ENCODE data around the gene MBTPS1.

Gene MBTPS1

GRCh38 chr16:84027625-84028024, 89.1 kb downstream of the MBTPS1 start:
- Histone ChIP-seq H3K27me3 (ENCODE audit: low read length) (no peaks in the 10 kb centered on the region), H2AFZ (ENCODE audit: low read depth, low read length, severe bottlenecking) (no peak overlapping the region)

GRCh38 chr16:84026606-84027005, 90.1 kb downstream of the MBTPS1 start:
- H3K79me2 ChIP-seq (ENCODE audit: insufficient read depth, low read length), result no peaks in the 10 kb centered on the region
- H3K9me2 ChIP-seq (replicated peaks; ENCODE audit: insufficient read depth, low read length), result no peaks in the 10 kb centered on the region
- H3F3A ChIP-seq (ENCODE audit: insufficient read depth), result no peaks in the 10 kb centered on the region
- H3K36me3 ChIP-seq (ENCODE audit: low read length), result no peaks in the 10 kb centered on the region
- H4K20me1 ChIP-seq (ENCODE audit: low read depth, low read length), result no peaks in the 10 kb centered on the region
- no peak overlapping the region for H3K27ac ChIP-seq (ENCODE audit: low read depth, low read length)
- H3K9me3 ChIP-seq (ENCODE audit: insufficient read depth, low read length), result no peaks in the 10 kb centered on the region
- no peaks in the 10 kb centered on the region for H3K27me3 ChIP-seq (ENCODE audit: low read length)
- no peak overlapping the region for H3K9ac ChIP-seq (ENCODE audit: low read length)
- H3K4me3 ChIP-seq (ENCODE audit: insufficient read depth, low read length, poor library complexity, severe bottlenecking), result no peak overlapping the region
- H3K4me2 ChIP-seq (ENCODE audit: low read depth, low read length, poor library complexity, severe bottlenecking), result no peak overlapping the region
- H2AFZ ChIP-seq (ENCODE audit: low read depth, low read length, severe bottlenecking), result no peak overlapping the region
- TF ChIP-seq EZH2phosphoT487 (conservative IDR thresholded peaks at IDR 0.05; ENCODE audit: low read length) (no peak), CTCF (IDR thresholded peaks at IDR 0.05; ENCODE audit: insufficient read depth, low read length, poor library complexity, severe bottlenecking) (no peak)

More at GRCh38 chr16:84027625-84028024, 89.1 kb downstream of the MBTPS1 start:
- H3K9me3 ChIP-seq (ENCODE audit: insufficient read depth, low read length), result no peaks in the 10 kb centered on the region
- H4K20me1 ChIP-seq (ENCODE audit: low read depth, low read length), result no peaks in the 10 kb centered on the region
- H3K4me2 ChIP-seq (ENCODE audit: low read depth, low read length, poor library complexity, severe bottlenecking), result no peak overlapping the region
- no peak overlapping the region for H3K4me3 ChIP-seq (ENCODE audit: insufficient read depth, low read length, poor library complexity, severe bottlenecking)
- H3K27ac ChIP-seq (ENCODE audit: low read depth, low read length), result no peak overlapping the region
- TF ChIP-seq CTCF (IDR thresholded peaks at IDR 0.05; ENCODE audit: insufficient read depth, low read length, poor library complexity, severe bottlenecking) (no peak), EZH2phosphoT487 (conservative IDR thresholded peaks at IDR 0.05; ENCODE audit: low read length) (no peak)
- H3K9me2 ChIP-seq (replicated peaks; ENCODE audit: insufficient read depth, low read length), result no peaks in the 10 kb centered on the region
- H3K36me3 ChIP-seq (ENCODE audit: low read length), result no peaks in the 10 kb centered on the region
- H3K9ac ChIP-seq (ENCODE audit: low read length), result no peak overlapping the region
- H3K79me2 ChIP-seq (ENCODE audit: insufficient read depth, low read length), result no peaks in the 10 kb centered on the region
- no peaks in the 10 kb centered on the region for H3F3A ChIP-seq (ENCODE audit: insufficient read depth)

- H2AFZ ChIP-seq (ENCODE audit: low read depth, low read length, severe bottlenecking), result no peak overlapping the region
Measured at GRCh38 chr16:84024854-84025253, 91.9 kb downstream of the MBTPS1 start.

More at GRCh38 chr16:84024854-84025253, 91.9 kb downstream of the MBTPS1 start:
- no peak overlapping the region for H3K4me3 ChIP-seq (ENCODE audit: insufficient read depth, low read length, poor library complexity, severe bottlenecking)
- H4K20me1 ChIP-seq (ENCODE audit: low read depth, low read length), result no peaks in the 10 kb centered on the region
- no peaks in the 10 kb centered on the region for H3K27me3 ChIP-seq (ENCODE audit: low read length)
- no peaks in the 10 kb centered on the region for H3K36me3 ChIP-seq (ENCODE audit: low read length)
- no peak overlapping the region for H3K4me2 ChIP-seq (ENCODE audit: low read depth, low read length, poor library complexity, severe bottlenecking)
- no peak for TF ChIP-seq CTCF (IDR thresholded peaks at IDR 0.05; ENCODE audit: insufficient read depth, low read length, poor library complexity, severe bottlenecking)
- no peak for TF ChIP-seq EZH2phosphoT487 (conservative IDR thresholded peaks at IDR 0.05; ENCODE audit: low read length)
- H3K9me2 ChIP-seq (replicated peaks; ENCODE audit: insufficient read depth, low read length), result no peaks in the 10 kb centered on the region
- H3K79me2 ChIP-seq (ENCODE audit: insufficient read depth, low read length), result no peaks in the 10 kb centered on the region
- no peak overlapping the region for H3K27ac ChIP-seq (ENCODE audit: low read depth, low read length)
- no peaks in the 10 kb centered on the region for H3F3A ChIP-seq (ENCODE audit: insufficient read depth)
- no peaks in the 10 kb centered on the region for H3K9me3 ChIP-seq (ENCODE audit: insufficient read depth, low read length)
- H3K9ac ChIP-seq (ENCODE audit: low read length), result no peak overlapping the region
